PFSK-1 (cell line): ENCODE measurements around the gene CARHSP1.

Source experiments
- FOXP2 ChIP-seq: optimal IDR thresholded peaks from 2 replicates; pipeline ENCODE3; 2011; ENCODE audit warnings: borderline replicate concordance, control low read depth, inconsistent platforms; ENCODE audit not compliant: insufficient read depth; ENCODE audit errors: extremely low read length, extremely low read depth
- POLR2AphosphoS5 ChIP-seq: IDR thresholded peaks from 2 replicates; pipeline ENCODE4 v1.6.1; 2012; ENCODE audit warnings: low read depth, mild to moderate bottlenecking, control low read depth, low read length, moderate library complexity
- SIN3A ChIP-seq: IDR thresholded peaks from 2 replicates; pipeline ENCODE4 v1.6.1; 2012; ENCODE audit warnings: mild to moderate bottlenecking, low read length, moderate library complexity, borderline replicate concordance; ENCODE audit not compliant: insufficient read depth
- TAF1 ChIP-seq: IDR thresholded peaks from 2 replicates; pipeline ENCODE4 v1.6.1; 2012; ENCODE audit warnings: low read length, control low read depth, borderline replicate concordance; ENCODE audit not compliant: insufficient read depth
- TF ChIP-seq, protein P1 (sequence below), 2 experiments: IDR thresholded peaks; 2 replicates each; pipeline versions ENCODE4 v1.6.1 to v1.8.0; 2011 to 2012; ENCODE audit warnings: low read depth in 2 of 2, low read length in 2 of 2, control low read depth in 1 of 2, inconsistent platforms in 1 of 2, mild to moderate bottlenecking in 1 of 2, moderate library complexity in 1 of 2; ENCODE audit not compliant: insufficient read depth in 1 of 2

The CARHSP1 gene

DNA sequence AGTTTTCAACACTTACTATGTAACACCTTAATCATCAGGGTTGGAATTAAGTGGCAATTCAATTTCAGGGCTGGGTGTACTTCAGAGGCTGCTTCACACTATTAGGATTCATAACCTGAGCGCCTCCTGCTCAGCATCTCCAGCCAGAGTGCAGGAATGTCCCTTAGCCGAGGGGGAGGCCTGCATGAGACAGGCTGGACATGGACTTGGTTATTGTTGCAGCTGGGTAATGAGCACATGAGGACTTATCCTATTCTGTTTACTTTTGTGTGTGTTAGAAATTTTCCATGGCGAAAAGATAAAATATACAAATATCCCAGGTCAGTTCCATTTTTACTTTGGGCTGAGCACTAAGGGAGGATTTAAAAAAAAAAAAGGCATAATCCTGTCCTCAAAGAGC is 60.8 kb downstream of the CARHSP1 start:
- TF ChIP-seq FOXP2 (no peak), POLR2AphosphoS5 (no peak), SIN3A (no peak), TAF1 (no peak)
- TF ChIP-seq, protein P1, sequence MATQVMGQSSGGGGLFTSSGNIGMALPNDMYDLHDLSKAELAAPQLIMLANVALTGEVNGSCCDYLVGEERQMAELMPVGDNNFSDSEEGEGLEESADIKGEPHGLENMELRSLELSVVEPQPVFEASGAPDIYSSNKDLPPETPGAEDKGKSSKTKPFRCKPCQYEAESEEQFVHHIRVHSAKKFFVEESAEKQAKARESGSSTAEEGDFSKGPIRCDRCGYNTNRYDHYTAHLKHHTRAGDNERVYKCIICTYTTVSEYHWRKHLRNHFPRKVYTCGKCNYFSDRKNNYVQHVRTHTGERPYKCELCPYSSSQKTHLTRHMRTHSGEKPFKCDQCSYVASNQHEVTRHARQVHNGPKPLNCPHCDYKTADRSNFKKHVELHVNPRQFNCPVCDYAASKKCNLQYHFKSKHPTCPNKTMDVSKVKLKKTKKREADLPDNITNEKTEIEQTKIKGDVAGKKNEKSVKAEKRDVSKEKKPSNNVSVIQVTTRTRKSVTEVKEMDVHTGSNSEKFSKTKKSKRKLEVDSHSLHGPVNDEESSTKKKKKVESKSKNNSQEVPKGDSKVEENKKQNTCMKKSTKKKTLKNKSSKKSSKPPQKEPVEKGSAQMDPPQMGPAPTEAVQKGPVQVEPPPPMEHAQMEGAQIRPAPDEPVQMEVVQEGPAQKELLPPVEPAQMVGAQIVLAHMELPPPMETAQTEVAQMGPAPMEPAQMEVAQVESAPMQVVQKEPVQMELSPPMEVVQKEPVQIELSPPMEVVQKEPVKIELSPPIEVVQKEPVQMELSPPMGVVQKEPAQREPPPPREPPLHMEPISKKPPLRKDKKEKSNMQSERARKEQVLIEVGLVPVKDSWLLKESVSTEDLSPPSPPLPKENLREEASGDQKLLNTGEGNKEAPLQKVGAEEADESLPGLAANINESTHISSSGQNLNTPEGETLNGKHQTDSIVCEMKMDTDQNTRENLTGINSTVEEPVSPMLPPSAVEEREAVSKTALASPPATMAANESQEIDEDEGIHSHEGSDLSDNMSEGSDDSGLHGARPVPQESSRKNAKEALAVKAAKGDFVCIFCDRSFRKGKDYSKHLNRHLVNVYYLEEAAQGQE (IDR thresholded peaks at IDR 0.05; ENCODE audit: insufficient read depth in 1 of 2, low read depth in 2 of 2, low read length in 2 of 2) = no peak

DNA sequence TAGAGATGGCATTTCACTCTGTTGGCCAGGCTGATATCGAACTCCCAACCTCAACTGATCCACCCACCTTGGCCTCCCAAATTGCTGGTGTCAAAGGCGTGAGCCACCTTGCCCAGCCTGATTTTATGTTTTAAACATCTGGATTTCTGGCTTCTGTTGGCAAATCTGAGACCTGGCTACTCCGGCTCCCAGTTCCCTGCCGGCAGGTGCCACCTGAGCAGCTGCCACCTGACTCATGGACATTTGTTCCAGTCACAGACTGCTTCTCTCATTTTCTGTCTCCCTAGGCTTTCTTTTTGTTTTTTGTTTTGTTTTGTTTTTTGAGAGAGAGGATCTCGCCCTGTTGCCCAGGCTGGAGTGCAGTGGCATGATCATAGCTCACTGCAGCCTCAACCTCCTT is 61.6 kb downstream of the CARHSP1 start:
- TF ChIP-seq POLR2AphosphoS5 = no peak
- TF ChIP-seq SIN3A = no peak
- no peak for TF ChIP-seq TAF1
- TF ChIP-seq, protein P1 (IDR thresholded peaks at IDR 0.05; ENCODE audit: insufficient read depth in 1 of 2, low read depth in 2 of 2, low read length in 2 of 2) = no peak
- no peak for TF ChIP-seq FOXP2

DNA sequence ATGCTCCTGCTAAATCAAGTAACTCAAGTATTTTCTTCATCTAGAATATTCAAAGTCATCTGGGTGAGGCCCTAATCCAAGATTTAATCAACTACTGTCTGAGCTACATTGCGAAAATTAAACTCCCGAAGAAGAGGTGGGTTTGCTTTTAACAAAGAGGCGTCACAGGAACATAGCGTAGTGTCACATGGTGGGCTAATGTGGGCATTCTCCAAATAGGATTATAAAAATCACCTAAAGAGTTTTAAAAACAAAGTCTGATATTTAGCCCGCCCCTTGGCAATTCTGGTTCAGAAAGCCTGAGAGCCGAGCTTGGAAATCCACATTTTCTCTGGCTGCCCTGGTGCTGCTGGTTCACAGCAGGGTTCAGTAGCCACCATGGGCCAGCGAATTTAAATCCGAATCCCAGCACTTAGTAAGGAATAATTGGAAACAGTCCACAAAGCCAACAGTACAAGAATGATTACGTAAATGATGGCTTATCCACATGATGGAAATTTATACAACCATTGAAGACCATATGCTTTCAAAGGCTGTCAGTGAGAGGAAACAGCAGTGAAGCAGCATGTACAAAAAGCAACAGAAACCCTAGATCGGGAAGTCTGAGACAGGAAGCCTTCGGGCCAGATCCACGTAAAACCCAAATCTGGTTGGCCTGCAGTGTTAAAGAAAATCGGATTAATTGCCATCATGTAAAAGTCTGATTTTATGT is 62.4 kb downstream of the CARHSP1 start:
- TF ChIP-seq POLR2AphosphoS5 (no peak), TAF1 (no peak), FOXP2 (no peak), SIN3A (no peak)
- TF ChIP-seq, protein P1 (IDR thresholded peaks at IDR 0.05; ENCODE audit: insufficient read depth in 1 of 2, low read depth in 2 of 2, low read length in 2 of 2) = no peak

DNA sequence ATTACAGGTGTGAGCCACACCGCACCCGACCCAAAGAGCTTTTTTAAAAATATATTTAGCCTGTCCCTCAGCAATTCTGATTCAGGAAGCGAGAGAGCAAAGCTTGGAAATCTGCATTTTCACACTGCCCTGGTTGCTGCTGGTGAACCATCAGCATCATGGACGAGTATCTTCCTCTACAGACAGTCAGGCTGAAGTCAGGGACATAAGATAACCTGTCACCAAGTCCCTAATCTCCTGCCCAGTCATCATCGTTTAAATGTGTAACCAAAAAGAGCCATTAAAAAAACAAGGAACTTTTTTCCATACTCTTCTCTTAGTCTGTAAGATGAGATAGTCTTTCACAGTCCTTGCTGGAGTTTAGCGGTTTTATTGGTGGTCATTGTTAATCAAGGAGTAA is 64.5 kb downstream of the CARHSP1 start:
- TF ChIP-seq, protein P1 (IDR thresholded peaks at IDR 0.05; ENCODE audit: insufficient read depth in 1 of 2, low read depth in 2 of 2, low read length in 2 of 2) = no peak
- TF ChIP-seq TAF1 = no peak
- no peak for TF ChIP-seq FOXP2
- TF ChIP-seq POLR2AphosphoS5 = no peak
- TF ChIP-seq SIN3A = no peak
